Activated CD8-positive, alpha-beta T cell treated with anti-CD3 and anti-CD28 coated beads for 36 hours (primary cell): Measurements from ENCODE around the gene FRMD7. TPM values are rescaled to one million over a fixed set of nuclear protein-coding genes. Genes with fewer than 3 reads are reported as not detected.

Experiments used
- ATAC-seq: fragments of 200-7000 bp; cut with Tn5 transposase; one replicate; pipeline ENCODE4 v1.10.0; 2021; ENCODE audit warnings: mild to moderate bottlenecking, moderate library complexity
- CTCF ChIA-PET: fragments of 350-600 bp; sonication (Branson Sonifier 250); formaldehyde crosslinking; loops from one replicate; lab custom pipeline; 2021; ENCODE audit warnings: antibody characterized with exemption; lab: Charles Lee
- POLR2A ChIA-PET: fragments of 350-600 bp; sonication (Branson Sonifier 250); formaldehyde crosslinking; loops from one replicate; lab custom pipeline; 2021; ENCODE audit warnings: antibody characterized with exemption; lab: Charles Lee
- DNase-seq: peaks from one replicate; pipeline ENCODE4 v3.0.0-alpha.2; 2020
- H3K27ac Mint-ChIP-seq: one replicate; pipeline ENCODE4 v1.8.0; 2021; ENCODE audit warnings: mild to moderate bottlenecking, mixed read lengths
- H3K27me3 Mint-ChIP-seq: one replicate; pipeline ENCODE4 v1.8.0; 2021; ENCODE audit warnings: mixed read lengths
- H3K36me3 Mint-ChIP-seq: one replicate; pipeline ENCODE4 v1.8.0; 2021; ENCODE audit warnings: low read depth, mixed read lengths
- H3K4me1 Mint-ChIP-seq: one replicate; pipeline ENCODE4 v1.8.0; 2021; ENCODE audit warnings: low read depth, mixed read lengths
- H3K4me3 Mint-ChIP-seq: one replicate; pipeline ENCODE4 v1.8.0; 2021; ENCODE audit warnings: mild to moderate bottlenecking, moderate library complexity, mixed read lengths
- H3K9me3 Mint-ChIP-seq: one replicate; pipeline ENCODE4 v1.8.0; 2021; ENCODE audit warnings: mixed read lengths
- intact Hi-C: fragments of 100-400 bp; cut with micrococcal nuclease; formaldehyde crosslinking; loops from one replicate; pipeline ENCODE4 v1.10.0; 2022
- total RNA-seq, 2 experiments: library from RNA; stranded (reverse); gene quantifications; one replicate each; pipeline ENCODE4 v1.2.3, GENCODE V29; 2021
- TF ChIP-seq, protein P1 (sequence below): fragments of 200-600 bp; IDR thresholded peaks from one replicate; pipeline ENCODE4 v1.8.0; 2022; ENCODE audit warnings: antibody characterized with exemption, mild to moderate bottlenecking

Gene FRMD7
- total RNA-seq, 2 experiments from 2014 or later: not detected

DNA sequence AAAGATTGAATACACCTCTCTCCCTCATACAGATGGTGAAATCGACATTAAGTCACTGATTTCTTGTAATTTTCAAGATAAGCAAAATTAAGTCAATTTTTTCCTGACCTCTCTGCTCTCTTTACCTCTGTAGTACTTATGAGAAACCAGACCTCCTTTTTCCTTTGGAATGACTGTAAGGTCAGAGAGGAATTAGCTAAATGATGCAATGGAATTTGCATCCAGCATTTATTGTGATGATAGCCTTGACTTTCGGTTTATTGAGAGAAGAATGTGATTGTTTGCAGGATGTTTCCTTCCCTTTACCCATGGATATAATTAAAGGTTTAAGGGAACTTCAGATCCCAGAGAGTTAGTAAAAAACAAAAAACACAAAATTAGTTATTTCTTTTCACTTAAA lies 82.4 kb downstream of the FRMD7 start:
- TF ChIP-seq, protein P1, sequence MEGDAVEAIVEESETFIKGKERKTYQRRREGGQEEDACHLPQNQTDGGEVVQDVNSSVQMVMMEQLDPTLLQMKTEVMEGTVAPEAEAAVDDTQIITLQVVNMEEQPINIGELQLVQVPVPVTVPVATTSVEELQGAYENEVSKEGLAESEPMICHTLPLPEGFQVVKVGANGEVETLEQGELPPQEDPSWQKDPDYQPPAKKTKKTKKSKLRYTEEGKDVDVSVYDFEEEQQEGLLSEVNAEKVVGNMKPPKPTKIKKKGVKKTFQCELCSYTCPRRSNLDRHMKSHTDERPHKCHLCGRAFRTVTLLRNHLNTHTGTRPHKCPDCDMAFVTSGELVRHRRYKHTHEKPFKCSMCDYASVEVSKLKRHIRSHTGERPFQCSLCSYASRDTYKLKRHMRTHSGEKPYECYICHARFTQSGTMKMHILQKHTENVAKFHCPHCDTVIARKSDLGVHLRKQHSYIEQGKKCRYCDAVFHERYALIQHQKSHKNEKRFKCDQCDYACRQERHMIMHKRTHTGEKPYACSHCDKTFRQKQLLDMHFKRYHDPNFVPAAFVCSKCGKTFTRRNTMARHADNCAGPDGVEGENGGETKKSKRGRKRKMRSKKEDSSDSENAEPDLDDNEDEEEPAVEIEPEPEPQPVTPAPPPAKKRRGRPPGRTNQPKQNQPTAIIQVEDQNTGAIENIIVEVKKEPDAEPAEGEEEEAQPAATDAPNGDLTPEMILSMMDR: no peak
- H3K4me1 Mint-ChIP-seq: peaks cover 55% of the 10 kb centered on the region
- H3K4me3 Mint-ChIP-seq: no peak overlapping the region
- intact Hi-C loops: no loop called here
- ChIA-PET CTCF (no interaction called here), POLR2A (no interaction called here)
- no peaks in the 10 kb centered on the region for H3K9me3 Mint-ChIP-seq
- no peak overlapping the region for H3K27ac Mint-ChIP-seq
- H3K36me3 Mint-ChIP-seq: peaks cover 8% of the 10 kb centered on the region
- ATAC-seq (no peak), DNase-seq (no peak)
- no peaks in the 10 kb centered on the region for H3K27me3 Mint-ChIP-seq

- TF ChIP-seq, protein P1: no peak
- ATAC-seq (no peak), DNase-seq (no peak)
- intact Hi-C loops: no loop called here
- peaks cover 6% of the 10 kb centered on the region for H3K36me3 Mint-ChIP-seq
- H3K4me3 Mint-ChIP-seq: no peak overlapping the region
- ChIA-PET CTCF (no interaction called here), POLR2A (no interaction called here)
- no peaks in the 10 kb centered on the region for H3K27me3 Mint-ChIP-seq
- H3K9me3 Mint-ChIP-seq: no peaks in the 10 kb centered on the region
- no peak overlapping the region for H3K27ac Mint-ChIP-seq
- H3K4me1 Mint-ChIP-seq: peaks cover 59% of the 10 kb centered on the region
Observed at GRCh38 chrX:132044953-132045352, 82.9 kb downstream of the FRMD7 start.

- CTCF ChIA-PET: no interaction called here
- Mint-ChIP-seq H3K4me3 (no peak overlapping the region), H3K27ac (peak overlapping the region; percentile 30)
Observed at GRCh38 chrX:132043977-132044376, 83.8 kb downstream of the FRMD7 start.

GRCh38 chrX:132041015-132041414 lies 86.8 kb downstream of the FRMD7 start:
- no peak overlapping the region for H3K4me3 Mint-ChIP-seq
- H3K4me1 Mint-ChIP-seq: peaks cover 61% of the 10 kb centered on the region
- H3K27me3 Mint-ChIP-seq: no peaks in the 10 kb centered on the region
- no peak overlapping the region for H3K27ac Mint-ChIP-seq
- DNase-seq (no peak), ATAC-seq (no peak)
- no peaks in the 10 kb centered on the region for H3K9me3 Mint-ChIP-seq
- POLR2A ChIA-PET: interaction anchor here (1.0 kb wide), 1 partner anchor 9 kb away, joined by 3 read pairs; no protein-coding TSS in a partner anchor
- peaks cover 2% of the 10 kb centered on the region for H3K36me3 Mint-ChIP-seq
- TF ChIP-seq, protein P1: no peak
- intact Hi-C loops: no loop called here
- CTCF ChIA-PET: no interaction called here

More at GRCh38 chrX:132043977-132044376, 83.8 kb downstream of the FRMD7 start:
- POLR2A ChIA-PET: no interaction called here
- ATAC-seq (no peak), DNase-seq (no peak)
- Mint-ChIP-seq H3K36me3 (no peaks in the 10 kb centered on the region), H3K4me1 (peaks cover 59% of the 10 kb centered on the region), H3K9me3 (no peaks in the 10 kb centered on the region), H3K27me3 (no peaks in the 10 kb centered on the region)
- TF ChIP-seq, protein P1: no peak
- intact Hi-C loops: no loop called here

DNA sequence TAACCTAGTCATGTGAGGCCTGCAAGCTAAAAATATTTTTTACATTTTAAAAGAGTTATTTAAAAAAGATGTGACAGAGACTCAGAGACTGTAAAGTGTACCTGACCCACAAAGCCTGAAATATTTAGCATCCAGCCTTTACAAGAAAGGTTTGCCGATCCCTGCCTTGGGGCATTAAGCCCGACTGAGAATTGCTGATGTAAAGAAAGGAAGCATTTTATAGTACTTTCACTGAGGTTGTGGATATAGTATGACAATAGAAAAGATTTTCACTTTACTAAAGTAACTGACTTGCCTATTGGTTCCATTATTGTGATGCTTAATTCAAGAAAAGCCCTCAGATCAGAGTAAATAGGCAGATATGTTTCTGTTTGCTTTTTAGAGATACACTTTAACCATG lies 87.8 kb downstream of the FRMD7 start:
- CTCF ChIA-PET: no interaction called here
- H3K4me1 Mint-ChIP-seq: peaks cover 60% of the 10 kb centered on the region
- H3K9me3 Mint-ChIP-seq: no peaks in the 10 kb centered on the region
- H3K27me3 Mint-ChIP-seq: no peaks in the 10 kb centered on the region
- POLR2A ChIA-PET: no interaction called here
- DNase-seq (no peak), ATAC-seq (no peak)
- H3K27ac Mint-ChIP-seq: no peak overlapping the region
- TF ChIP-seq, protein P1: no peak
- no peak overlapping the region for H3K4me3 Mint-ChIP-seq
- intact Hi-C loops: no loop called here
- H3K36me3 Mint-ChIP-seq: peaks cover 2% of the 10 kb centered on the region
